RWPE2 (cell line): ENCODE measurements around the gene RBM4.

Source experiments
- ATAC-seq: fragments of 200-7000 bp; cut with Tn5 transposase; 3 replicates; pipeline ENCODE4 v1.9.1; 2021; ENCODE audit warnings: low read depth
- DNase-seq: peaks from one replicate; pipeline ENCODE4 v3.0.0-alpha.2; 2020; ENCODE audit warnings: low spot score
- H3K27ac ChIP-seq: fragments of 450-650 bp; 2 replicates; pipeline ENCODE4 v1.5.1; 2017; ENCODE audit warnings: mild to moderate bottlenecking; ENCODE audit not compliant: poor library complexity, severe bottlenecking
- H3K27me3 ChIP-seq: fragments of 250-450 bp; sonication (Bioruptor Pico); 2 replicates; pipeline ENCODE4 v1.5.1; 2021; ENCODE audit warnings: mild to moderate bottlenecking, moderate library complexity; ENCODE audit not compliant: insufficient read depth, poor library complexity, severe bottlenecking
- H3K36me3 ChIP-seq: fragments of 250-450 bp; sonication (Bioruptor Pico); 2 replicates; pipeline ENCODE4 v1.5.1; 2020; ENCODE audit warnings: low read depth, mild to moderate bottlenecking, moderate library complexity
- H3K4me1 ChIP-seq: fragments of 250-450 bp; sonication (Bioruptor Pico); 2 replicates; pipeline ENCODE4 v1.5.1; 2021; ENCODE audit warnings: mild to moderate bottlenecking, moderate library complexity; ENCODE audit not compliant: insufficient read depth, poor library complexity, severe bottlenecking
- H3K4me3 ChIP-seq: fragments of 250-450 bp; sonication (Bioruptor Pico); 2 replicates; pipeline ENCODE4 v1.5.1; 2021; ENCODE audit warnings: mild to moderate bottlenecking, moderate library complexity; ENCODE audit not compliant: severe bottlenecking
- H3K9me3 ChIP-seq: fragments of 250-450 bp; sonication (Bioruptor Pico); 2 replicates; pipeline ENCODE4 v1.5.1; 2021; ENCODE audit warnings: mild to moderate bottlenecking, moderate library complexity; ENCODE audit not compliant: severe bottlenecking
- TF ChIP-seq, protein P1 (sequence below): fragments of 450-650 bp; IDR thresholded peaks from one replicate; pipeline ENCODE4 v1.5.1; 2017; ENCODE audit warnings: mild to moderate bottlenecking, moderate library complexity; ENCODE audit not compliant: poor library complexity, severe bottlenecking

The RBM4 gene

DNA sequence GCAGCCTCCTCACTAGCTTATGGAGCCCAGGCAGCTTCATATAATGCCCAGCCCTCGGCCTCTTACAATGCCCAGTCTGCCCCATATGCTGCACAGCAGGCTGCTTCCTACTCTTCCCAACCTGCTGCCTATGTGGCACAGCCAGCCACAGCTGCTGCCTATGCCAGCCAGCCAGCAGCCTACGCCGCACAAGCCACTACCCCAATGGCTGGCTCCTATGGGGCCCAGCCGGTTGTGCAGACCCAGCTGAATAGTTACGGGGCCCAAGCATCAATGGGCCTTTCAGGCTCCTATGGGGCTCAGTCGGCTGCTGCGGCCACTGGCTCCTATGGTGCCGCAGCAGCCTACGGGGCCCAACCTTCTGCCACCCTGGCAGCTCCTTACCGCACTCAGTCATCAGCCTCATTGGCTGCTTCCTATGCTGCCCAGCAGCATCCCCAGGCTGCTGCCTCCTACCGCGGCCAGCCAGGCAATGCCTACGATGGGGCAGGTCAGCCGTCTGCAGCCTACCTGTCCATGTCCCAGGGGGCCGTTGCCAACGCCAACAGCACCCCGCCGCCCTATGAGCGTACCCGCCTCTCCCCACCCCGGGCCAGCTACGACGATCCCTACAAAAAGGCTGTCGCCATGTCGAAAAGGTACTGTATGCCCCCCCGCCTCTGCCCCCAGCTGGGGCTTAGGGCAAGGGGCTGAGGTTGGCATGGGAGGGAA, 13.3 kb upstream of the RBM4 start:
- TF ChIP-seq, protein P1, sequence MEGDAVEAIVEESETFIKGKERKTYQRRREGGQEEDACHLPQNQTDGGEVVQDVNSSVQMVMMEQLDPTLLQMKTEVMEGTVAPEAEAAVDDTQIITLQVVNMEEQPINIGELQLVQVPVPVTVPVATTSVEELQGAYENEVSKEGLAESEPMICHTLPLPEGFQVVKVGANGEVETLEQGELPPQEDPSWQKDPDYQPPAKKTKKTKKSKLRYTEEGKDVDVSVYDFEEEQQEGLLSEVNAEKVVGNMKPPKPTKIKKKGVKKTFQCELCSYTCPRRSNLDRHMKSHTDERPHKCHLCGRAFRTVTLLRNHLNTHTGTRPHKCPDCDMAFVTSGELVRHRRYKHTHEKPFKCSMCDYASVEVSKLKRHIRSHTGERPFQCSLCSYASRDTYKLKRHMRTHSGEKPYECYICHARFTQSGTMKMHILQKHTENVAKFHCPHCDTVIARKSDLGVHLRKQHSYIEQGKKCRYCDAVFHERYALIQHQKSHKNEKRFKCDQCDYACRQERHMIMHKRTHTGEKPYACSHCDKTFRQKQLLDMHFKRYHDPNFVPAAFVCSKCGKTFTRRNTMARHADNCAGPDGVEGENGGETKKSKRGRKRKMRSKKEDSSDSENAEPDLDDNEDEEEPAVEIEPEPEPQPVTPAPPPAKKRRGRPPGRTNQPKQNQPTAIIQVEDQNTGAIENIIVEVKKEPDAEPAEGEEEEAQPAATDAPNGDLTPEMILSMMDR, result no peak
- Histone ChIP-seq H3K4me3 (no peak overlapping the region), H3K36me3 (peaks cover 96% of the 10 kb centered on the region), H3K27ac (no peak overlapping the region), H3K9me3 (no peaks in the 10 kb centered on the region), H3K4me1 (no peaks in the 10 kb centered on the region), H3K27me3 (no peaks in the 10 kb centered on the region)
- ATAC-seq, result no peak
- DNase-seq, result no peak

DNA sequence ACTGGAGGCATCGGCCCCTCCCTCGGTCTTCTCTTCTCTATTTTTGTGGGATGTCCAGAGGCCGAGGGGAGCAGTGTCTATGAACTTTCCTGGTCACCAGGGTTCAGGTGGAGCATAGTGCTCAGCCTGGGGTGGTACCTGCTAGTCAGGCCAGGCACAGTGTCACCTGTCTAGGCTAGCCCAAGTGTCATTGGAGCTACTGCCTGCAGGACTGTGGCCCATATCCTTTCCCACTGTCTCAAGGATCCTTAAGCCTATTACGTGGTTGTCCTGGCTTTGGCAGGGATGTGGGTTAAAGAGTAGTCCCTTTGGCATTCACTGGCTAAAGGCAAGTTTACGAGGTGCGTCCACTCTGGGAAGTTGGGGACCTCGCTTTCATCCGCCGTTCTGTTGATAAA, 12.8 kb upstream of the RBM4 start:
- DNase-seq (no peak), ATAC-seq (no peak)
- Histone ChIP-seq H3K27me3 (no peaks in the 10 kb centered on the region), H3K4me3 (no peak overlapping the region), H3K36me3 (peaks cover 96% of the 10 kb centered on the region), H3K4me1 (no peaks in the 10 kb centered on the region), H3K9me3 (no peaks in the 10 kb centered on the region), H3K27ac (no peak overlapping the region)
- TF ChIP-seq, protein P1, result no peak

DNA sequence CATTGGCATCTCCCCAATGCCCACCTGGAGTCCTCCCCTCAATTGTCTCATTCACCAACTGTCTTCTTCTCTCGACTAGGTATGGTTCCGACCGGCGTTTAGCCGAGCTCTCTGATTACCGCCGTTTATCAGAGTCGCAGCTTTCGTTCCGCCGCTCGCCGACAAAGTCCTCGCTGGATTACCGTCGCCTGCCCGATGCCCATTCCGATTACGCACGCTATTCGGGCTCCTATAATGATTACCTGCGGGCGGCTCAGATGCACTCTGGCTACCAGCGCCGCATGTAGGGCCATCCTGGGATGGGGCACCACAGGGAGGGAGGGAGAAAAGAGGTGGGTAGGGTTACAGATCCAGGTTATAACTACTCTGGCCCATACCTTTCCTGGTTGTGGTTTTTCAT, 12.1 kb upstream of the RBM4 start:
- Histone ChIP-seq H3K36me3 (peaks cover 91% of the 10 kb centered on the region), H3K4me3 (no peak overlapping the region), H3K4me1 (no peaks in the 10 kb centered on the region)

DNA sequence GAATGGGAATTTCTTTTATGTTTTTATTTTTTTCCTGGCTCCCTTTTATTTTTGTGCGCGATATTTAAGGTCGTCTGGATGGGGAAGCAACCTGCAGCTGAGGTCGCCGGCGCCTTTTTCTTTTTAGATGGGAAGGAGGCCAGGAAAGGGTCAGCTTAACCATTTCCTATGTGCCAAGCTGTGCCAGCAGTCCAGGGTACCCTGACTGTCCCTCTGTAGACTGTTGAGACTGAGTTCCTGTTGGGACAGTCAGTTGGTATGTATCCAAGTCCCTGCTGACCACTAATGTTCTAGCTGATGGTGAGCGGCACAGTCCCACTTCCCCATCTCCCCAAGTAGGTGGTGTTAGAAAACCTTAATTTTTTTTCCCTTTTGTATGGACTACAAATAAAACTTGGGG, 11.6 kb upstream of the RBM4 start:
- ATAC-seq, result no peak
- peaks cover 89% of the 10 kb centered on the region for H3K36me3 ChIP-seq
- TF ChIP-seq, protein P1, result no peak

More for the DNA sequence above, 12.1 kb upstream of the RBM4 start:
- TF ChIP-seq, protein P1, result no peak
- Histone ChIP-seq H3K27ac (no peak overlapping the region), H3K9me3 (no peaks in the 10 kb centered on the region), H3K27me3 (no peaks in the 10 kb centered on the region)
- DNase-seq (no peak), ATAC-seq (no peak)

DNA sequence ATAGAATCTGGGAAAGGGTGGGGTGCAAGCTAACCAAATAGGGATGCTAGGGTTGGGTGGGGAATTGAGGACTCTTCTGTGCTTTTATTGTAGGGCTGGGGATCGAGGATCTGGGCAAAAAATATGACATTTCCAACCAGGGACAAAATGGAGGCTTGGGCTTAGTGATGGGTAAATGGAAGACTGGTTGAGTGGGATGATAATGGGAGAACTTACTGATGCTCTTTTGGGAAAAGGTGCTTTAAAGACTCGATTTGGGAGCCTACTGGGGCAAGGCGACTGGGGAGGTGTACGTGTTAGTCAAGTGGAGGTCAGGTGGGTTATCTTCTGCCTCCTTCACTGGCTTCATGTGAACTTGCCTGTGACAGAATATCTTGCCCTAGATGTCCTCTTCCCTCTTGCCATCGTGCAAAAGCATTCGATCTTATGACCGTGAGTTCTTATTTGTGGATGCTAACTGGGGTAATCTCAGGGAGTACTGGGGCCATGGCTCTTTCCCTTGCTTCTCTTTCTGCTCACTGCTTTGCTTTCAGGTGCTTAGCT, 10.4 kb upstream of the RBM4 start:
- TF ChIP-seq, protein P1, result no peak
- H3K4me1 ChIP-seq, result no peaks in the 10 kb centered on the region
- H3K36me3 ChIP-seq, result peaks cover 91% of the 10 kb centered on the region
- no peak for ATAC-seq
- no peak overlapping the region for H3K4me3 ChIP-seq
- no peaks in the 10 kb centered on the region for H3K27me3 ChIP-seq
- H3K9me3 ChIP-seq, result no peaks in the 10 kb centered on the region
- no peak for DNase-seq
- no peak overlapping the region for H3K27ac ChIP-seq

More for the DNA sequence above, 11.6 kb upstream of the RBM4 start:
- no peak overlapping the region for H3K27ac ChIP-seq
- no peak for DNase-seq
- H3K9me3 ChIP-seq, result no peaks in the 10 kb centered on the region
- H3K4me3 ChIP-seq, result no peak overlapping the region
- H3K4me1 ChIP-seq, result no peaks in the 10 kb centered on the region
- no peaks in the 10 kb centered on the region for H3K27me3 ChIP-seq
